Osteocyte (in vitro differentiated cells): ENCODE data around the gene RAD51B. TPM values are rescaled to one million over a fixed set of nuclear protein-coding genes. Genes with fewer than 3 reads are reported as not detected.
"Not testable (repeated sequence)": the region's sequence is repeated elsewhere in the genome, so short reads cannot be mapped to it uniquely, and the experiment has no call there.

Source experiments
- DNase-seq: peaks from one replicate; pipeline ENCODE4 v3.0.0; 2021; ENCODE audit warnings: mixed read lengths; ENCODE audit not compliant: unreplicated experiment; ENCODE audit errors: extremely low spot score
- H3K27ac Mint-ChIP-seq: one replicate; pipeline ENCODE4 v1.8.0; 2021; ENCODE audit warnings: mild to moderate bottlenecking, mixed read lengths; ENCODE audit not compliant: unreplicated experiment
- H3K27me3 Mint-ChIP-seq: one replicate; pipeline ENCODE4 v1.8.0; 2021; ENCODE audit warnings: mixed read lengths; ENCODE audit not compliant: unreplicated experiment
- H3K36me3 Mint-ChIP-seq: one replicate; pipeline ENCODE4 v1.8.0; 2021; ENCODE audit warnings: mixed read lengths; ENCODE audit not compliant: unreplicated experiment
- H3K4me1 Mint-ChIP-seq: one replicate; pipeline ENCODE4 v1.8.0; 2021; ENCODE audit warnings: mixed read lengths; ENCODE audit not compliant: unreplicated experiment
- H3K4me3 Mint-ChIP-seq: one replicate; pipeline ENCODE4 v1.8.0; 2021; ENCODE audit warnings: mild to moderate bottlenecking, moderate library complexity, mixed read lengths; ENCODE audit not compliant: unreplicated experiment
- H3K9me3 Mint-ChIP-seq: one replicate; pipeline ENCODE4 v1.8.0; 2021; ENCODE audit warnings: mixed read lengths; ENCODE audit not compliant: unreplicated experiment
- CTCF ChIP-seq: fragments of 200-600 bp; sonication (generic); IDR thresholded peaks from 2 replicates; pipeline ENCODE4 v1.5.0; 2021; ENCODE audit warnings: antibody characterized with exemption, mild to moderate bottlenecking, moderate library complexity
- total RNA-seq: library from RNA; stranded (reverse); gene quantifications from 2 replicates; pipeline ENCODE4 v1.2.1, GENCODE V29; 2021

RAD51B gene
- total RNA-seq, 1 donor from 2014 or later, result 12.7 TPM

GRCh38 chr14:68661226-68662225 is 841.9 kb downstream of the RAD51B start:
- H3K4me3 Mint-ChIP-seq, result no peak overlapping the region
- H3K27ac Mint-ChIP-seq, result no peak overlapping the region
- no peak for DNase-seq
- H3K9me3 Mint-ChIP-seq, result no peaks in the 10 kb centered on the region
- peaks cover 39% of the 10 kb centered on the region for H3K4me1 Mint-ChIP-seq
- H3K27me3 Mint-ChIP-seq, result no peaks in the 10 kb centered on the region
- H3K36me3 Mint-ChIP-seq, result no peaks in the 10 kb centered on the region
- no peak for TF ChIP-seq CTCF

- H3K9me3 Mint-ChIP-seq, result no peaks in the 10 kb centered on the region
- H3K36me3 Mint-ChIP-seq, result no peaks in the 10 kb centered on the region
- H3K27me3 Mint-ChIP-seq, result no peaks in the 10 kb centered on the region
- H3K4me1 Mint-ChIP-seq, result peaks cover 42% of the 10 kb centered on the region
- DNase-seq, result no peak
- H3K27ac Mint-ChIP-seq, result no peak overlapping the region
- no peak for TF ChIP-seq CTCF
- H3K4me3 Mint-ChIP-seq, result no peak overlapping the region
These were observed 842.8 kb downstream of the RAD51B start for GRCh38 chr14:68662392-68662791.

GRCh38 chr14:68662826-68663225 is 843.2 kb downstream of the RAD51B start:
- H3K27ac Mint-ChIP-seq, H3K36me3 Mint-ChIP-seq, H3K27me3 Mint-ChIP-seq, H3K9me3 Mint-ChIP-seq, H3K4me3 Mint-ChIP-seq, DNase-seq: not testable (repeated sequence)
- peaks cover 42% of the 10 kb centered on the region for H3K4me1 Mint-ChIP-seq

GRCh38 chr14:68663385-68664076 is 844.0 kb downstream of the RAD51B start:
- Mint-ChIP-seq H3K4me3 (no peak overlapping the region), H3K36me3 (no peaks in the 10 kb centered on the region), H3K27me3 (no peaks in the 10 kb centered on the region), H3K27ac (no peak overlapping the region), H3K9me3 (no peaks in the 10 kb centered on the region), H3K4me1 (peaks cover 40% of the 10 kb centered on the region)
- no peak for TF ChIP-seq CTCF
- DNase-seq, result no peak

- Mint-ChIP-seq H3K4me3 (no peak overlapping the region), H3K36me3 (no peaks in the 10 kb centered on the region), H3K4me1 (peaks cover 39% of the 10 kb centered on the region), H3K27ac (no peak overlapping the region), H3K27me3 (no peaks in the 10 kb centered on the region), H3K9me3 (no peaks in the 10 kb centered on the region)
- no peak for TF ChIP-seq CTCF
- DNase-seq, result no peak
These were observed 844.7 kb downstream of the RAD51B start for GRCh38 chr14:68664225-68664681.
